Endometrial microvascular endothelial cells (primary cell): Measurements from ENCODE around the gene AGAP1. TPM values are rescaled to one million over a fixed set of nuclear protein-coding genes. Genes with fewer than 3 reads are reported as not detected.

Experiments used
- in situ Hi-C: cut with HindIII; loops from 2 replicates; pipeline ENCODE4 v1.10.0; 2017; ENCODE audit warnings: low sequenced_read_pairs, low pct_unique_long_range_greater_than_20kb; ENCODE audit errors: inconsistent ontology term
- total RNA-seq: library from RNA; depleted of rRNA; stranded (reverse); fragments of >200 nt; gene quantifications from one replicate; pipeline ENCODE4 v1.2.3, GENCODE V29; 2015; ENCODE audit errors: inconsistent ontology term

Gene AGAP1
- total RNA-seq, 1 donor from 2014 or later = 19.4 TPM

GRCh38 chr2:235812185-235812665 lies 318.4 kb downstream of the AGAP1 start:
- in situ Hi-C loops = no loop called here

GRCh38 chr2:235813398-235813797 lies 319.6 kb downstream of the AGAP1 start:
- in situ Hi-C loops = no loop called here

DNA sequence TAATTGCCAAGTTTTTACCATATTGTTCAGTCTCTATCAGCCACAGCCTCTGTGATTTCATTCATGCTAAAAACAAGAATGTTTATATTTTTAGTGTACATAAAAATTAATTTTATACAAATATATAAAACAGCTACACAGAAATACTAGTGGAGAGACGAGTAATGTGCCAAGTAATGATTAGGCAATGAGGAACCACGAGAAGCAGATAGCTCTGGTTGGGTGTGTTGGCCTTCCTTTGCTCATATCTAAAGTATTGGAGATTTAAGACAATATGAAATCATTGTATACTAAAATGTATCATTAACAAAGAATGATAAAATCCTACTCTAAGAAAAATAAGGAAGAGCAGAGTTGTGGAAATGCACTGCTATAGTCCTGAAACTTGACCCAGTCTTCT lies 326.7 kb downstream of the AGAP1 start:
- in situ Hi-C loops = no loop called here

DNA sequence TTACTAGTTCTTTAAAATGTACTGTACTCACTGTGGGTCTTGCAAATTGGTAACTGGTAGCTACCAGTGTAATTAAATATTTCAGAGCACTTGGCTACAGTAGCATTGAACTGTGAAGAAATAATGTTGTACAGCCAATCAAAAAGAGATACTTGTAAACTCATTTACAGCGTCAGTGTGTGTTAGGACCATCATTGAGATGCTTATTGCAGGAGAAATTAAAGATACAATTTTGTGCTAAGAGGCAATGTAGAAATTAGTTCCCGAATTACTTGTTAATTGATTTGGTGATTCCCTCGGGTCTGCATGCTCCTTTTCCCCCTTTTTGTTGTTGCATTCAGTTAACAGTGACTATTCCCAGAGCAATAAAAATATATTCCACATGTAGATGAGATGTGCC lies 330.5 kb downstream of the AGAP1 start:
- in situ Hi-C loops = no loop called here

DNA sequence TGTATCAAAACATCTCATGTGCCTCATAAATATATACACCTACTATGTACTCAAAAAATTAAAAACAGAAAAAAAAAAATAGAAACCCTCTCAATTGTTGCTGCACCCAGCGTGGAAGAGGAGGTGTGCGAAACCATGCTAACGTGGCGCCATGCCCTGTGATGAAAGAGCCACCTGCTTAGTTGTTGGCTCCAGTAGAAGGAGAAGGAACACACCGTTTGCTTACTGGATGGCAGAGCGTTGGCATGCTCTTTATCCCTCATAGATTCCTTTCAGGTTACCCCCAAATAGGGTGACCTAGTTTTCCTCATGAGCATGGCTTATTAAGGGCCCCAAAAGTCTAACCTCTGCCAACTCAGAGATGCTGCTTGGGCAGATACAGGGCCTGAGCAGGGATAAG lies 332.1 kb downstream of the AGAP1 start:
- in situ Hi-C loops = no loop called here

GRCh38 chr2:235826826-235827225 lies 333.0 kb downstream of the AGAP1 start:
- in situ Hi-C loops = no loop called here

DNA sequence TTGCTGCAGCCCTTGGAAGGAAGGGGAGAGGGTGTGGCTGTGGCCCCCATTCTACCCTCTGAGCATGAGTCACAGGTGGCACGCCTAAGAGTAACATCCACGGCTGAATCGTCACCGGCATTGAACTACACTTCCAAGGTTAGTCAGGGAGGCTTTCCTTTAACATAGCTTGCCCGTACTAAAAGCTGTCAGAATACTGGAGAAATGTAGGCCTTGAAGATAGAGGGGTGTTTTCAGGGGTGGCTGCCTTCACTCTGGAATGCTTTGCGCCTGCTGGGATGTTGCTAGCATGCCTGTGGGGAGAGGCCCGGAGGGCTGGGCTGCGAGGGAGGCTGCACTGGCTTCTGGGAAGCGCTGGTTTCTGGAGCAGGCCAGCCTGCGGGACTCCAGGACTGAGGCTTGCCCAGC lies 333.7 kb downstream of the AGAP1 start:
- in situ Hi-C loops = no loop called here

DNA sequence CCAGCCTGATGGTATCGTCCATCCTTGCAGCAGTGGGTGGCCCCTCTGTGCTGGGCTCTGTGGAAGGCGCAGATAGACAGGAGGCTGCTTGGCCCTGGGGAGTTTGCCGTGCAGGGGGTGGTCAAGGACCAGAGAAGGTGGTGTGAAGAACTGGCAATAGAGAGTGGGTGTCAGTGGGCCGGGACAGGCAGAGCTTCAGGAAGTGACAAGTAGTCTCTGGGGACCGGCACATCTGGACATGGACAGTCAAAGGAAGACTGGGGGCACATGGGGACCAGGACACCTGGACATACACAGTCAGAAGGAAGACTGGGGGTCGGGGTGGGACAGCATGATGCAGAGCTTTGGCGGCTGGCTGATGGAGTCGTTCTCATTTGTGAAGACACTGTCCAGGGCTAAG lies 335.9 kb downstream of the AGAP1 start:
- in situ Hi-C loops = no loop called here

DNA sequence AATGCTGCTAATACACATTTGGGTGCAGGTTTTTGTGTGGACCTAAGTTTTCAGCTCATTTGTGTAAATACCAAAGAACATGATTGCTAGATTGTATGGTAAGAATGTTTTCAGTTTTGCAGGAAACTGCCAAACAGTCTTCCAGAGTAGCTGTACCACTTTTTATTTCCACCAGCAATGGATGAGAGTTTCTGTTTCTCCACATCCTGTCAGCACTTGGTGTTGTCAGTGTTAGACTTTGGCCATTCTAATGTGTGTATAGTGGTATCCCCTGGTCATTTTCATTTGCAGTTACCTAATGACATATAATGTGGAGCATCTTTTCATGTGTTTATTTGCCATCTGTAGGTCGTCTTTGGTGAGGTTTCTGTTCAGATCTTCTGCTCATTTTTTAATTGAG lies 337.9 kb downstream of the AGAP1 start:
- in situ Hi-C loops = no loop called here

DNA sequence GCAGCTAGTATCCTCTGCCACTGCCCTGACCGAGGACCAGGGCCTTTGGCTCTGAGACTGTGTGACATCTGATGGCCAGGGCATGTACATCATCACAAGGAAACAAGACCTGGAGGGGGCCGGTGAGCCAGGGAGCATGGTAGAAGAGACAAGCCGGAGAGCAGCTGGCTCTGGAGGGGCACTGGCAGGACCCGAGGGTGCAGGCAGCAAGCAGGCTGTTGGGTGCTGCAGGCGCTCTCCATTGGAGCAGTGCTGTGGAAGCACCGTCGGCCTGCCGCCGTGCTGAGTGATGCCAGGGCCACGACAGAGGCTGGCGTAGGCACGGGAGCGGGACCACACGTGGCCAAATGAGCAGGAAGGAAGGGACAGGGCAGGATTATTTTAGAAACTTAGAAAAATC lies 339.1 kb downstream of the AGAP1 start:
- in situ Hi-C loops = no loop called here

DNA sequence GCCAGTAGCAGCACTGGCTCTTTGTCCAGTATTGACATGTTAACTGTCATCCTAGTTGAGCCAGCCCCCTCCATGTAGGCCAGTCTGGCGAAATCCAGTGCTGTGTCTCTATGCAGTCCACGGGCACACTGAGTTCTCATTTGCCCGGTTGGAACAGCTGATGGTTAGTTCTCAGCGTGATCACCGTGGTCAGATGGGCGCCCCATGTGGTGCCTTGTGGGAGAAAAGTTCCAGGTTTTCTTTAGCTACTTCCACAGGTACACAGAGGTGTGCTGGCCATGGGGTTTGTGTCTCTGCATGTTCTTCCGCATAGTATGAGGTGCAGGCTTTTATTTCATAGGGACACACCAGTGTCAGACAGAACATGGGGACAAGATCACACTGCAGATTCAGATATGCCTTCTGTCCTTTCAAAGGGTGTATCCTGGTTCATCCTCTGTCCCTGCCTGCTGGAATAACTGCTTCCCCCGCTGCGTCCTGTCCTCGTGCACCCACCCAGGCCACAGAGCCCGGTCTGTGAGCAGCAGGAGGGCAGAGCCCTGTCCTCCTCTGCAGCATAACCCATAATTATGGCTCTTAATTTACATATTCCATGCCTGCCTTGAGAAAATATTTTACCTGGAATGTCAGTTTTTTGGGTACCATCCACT lies 340.3 kb downstream of the AGAP1 start:
- in situ Hi-C loops = no loop called here

- in situ Hi-C loops = no loop called here
These were observed 340.9 kb downstream of the AGAP1 start for GRCh38 chr2:235834781-235835180.

DNA sequence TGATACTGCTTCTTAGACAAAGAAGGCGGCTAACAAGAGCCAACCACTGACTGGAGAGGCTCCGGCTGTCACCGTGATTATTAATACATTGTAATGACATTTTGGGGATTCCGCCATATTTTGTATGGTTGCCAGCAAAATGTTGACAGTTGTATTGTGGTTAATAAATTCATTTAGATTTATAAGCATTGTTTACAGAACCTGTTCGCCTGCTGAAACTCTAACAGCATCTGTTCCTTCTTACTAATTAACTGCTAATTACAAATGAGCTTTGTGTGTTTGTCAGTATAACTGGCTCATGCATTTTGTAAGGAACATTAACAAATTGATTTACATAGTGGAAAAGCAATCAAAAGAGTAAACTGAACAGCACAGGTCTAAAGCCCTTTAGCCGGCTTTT lies 342.0 kb downstream of the AGAP1 start:
- in situ Hi-C loops = no loop called here

- in situ Hi-C loops = no loop called here
These were observed 342.7 kb downstream of the AGAP1 start for GRCh38 chr2:235836491-235836911.

DNA sequence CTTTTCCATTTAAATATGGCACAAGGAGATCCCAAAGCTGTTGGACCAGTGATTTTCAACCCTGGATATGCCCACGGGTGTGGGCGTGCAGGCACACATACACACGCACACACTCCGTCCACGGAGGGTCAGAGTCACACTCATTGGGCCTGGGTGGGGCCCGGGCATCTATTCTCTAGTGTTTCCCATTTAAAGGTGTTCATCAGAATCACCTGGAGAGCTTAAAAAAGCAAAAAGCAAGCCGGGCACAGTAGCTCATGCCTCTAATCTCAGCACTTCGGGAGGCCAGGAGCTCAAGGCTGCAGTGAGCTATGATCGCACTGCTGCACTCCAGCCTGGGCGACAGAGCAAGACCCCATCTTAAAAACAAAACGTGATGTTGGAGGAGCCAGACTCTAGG lies 345.4 kb downstream of the AGAP1 start:
- in situ Hi-C loops = no loop called here

- in situ Hi-C loops = no loop called here
These were observed 346.1 kb downstream of the AGAP1 start for GRCh38 chr2:235839974-235840373.

GRCh38 chr2:235841863-235842262 lies 348.0 kb downstream of the AGAP1 start:
- in situ Hi-C loops = no loop called here

DNA sequence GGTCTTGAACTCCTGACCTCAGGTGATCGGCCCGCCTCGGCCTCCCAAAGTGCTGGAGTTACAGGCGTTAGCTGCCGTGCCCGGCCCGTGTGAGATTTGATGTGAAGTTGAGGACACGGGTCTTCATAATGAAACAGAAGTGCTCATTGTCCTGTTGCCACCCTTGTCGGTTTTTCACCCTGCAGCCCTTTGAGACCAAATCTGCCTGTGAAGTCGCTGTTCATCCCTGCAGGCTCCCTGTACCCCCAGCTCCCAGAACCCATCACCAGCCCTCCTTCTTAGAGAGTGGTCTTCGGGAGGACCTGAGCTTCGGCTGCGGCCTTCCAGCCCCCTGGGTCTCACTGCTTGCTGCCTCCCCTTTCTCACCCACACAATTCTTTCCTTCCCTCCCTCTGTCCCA lies 349.1 kb downstream of the AGAP1 start:
- in situ Hi-C loops = no loop called here

DNA sequence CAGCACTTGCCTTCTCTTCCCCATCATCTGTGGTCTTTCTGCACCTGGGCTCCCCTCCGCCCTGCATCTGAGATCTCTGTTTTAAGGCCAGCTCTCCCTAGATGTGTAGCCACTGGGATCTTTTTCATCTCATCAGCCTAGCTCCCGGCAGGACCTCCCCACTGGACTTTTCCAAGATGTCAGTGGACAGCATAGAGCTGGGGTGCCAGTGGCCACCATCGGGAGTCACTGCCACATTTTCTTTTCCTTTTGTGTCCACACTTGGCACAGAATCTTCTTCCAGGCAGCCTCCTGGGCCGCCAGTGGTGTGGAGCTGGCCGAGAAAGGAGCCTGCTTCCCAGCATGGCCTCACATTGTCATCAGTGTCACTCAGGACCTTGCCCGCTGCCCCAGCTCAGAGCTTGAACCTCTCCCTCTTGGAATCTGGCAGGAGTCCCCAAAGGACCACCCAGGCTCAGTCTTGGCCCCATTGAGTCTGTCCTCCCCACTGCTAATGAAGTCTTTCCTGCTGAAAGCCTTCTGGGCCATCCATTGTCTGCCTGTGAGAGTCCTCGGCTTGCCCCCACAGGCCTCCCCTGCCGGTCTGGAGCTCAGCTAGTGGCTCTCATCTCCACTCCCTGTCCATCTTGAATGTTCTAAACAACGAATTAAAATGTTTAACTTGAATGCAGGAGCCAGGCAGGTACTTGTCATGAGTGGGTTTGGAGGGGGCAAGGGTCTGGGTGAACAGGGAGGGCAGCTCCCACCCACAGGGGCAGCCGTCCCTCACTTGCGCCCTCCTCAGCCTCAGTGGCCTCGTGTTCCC lies 349.9 kb downstream of the AGAP1 start:
- in situ Hi-C loops = no loop called here

DNA sequence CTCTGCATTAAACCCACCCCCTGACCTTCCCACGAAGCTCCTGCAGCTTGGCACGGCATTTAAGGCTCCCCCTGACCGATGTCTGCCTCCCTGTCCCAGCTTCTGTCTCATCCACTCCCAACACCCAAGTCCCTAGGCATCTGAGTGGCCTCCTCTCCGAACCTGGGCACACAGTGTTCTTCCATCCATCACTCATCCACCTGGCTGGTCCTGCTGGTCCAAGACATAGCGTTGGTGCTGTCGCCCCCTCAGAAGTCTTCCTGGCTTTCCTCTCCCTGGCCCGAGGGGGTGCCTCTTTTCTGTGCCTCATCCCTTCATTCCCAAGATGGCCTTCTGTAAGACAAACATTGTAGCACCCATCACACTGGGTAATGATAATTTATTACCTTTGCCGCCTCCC lies 350.7 kb downstream of the AGAP1 start:
- in situ Hi-C loops = no loop called here
